ENCODE results near the gene EVX1. TPM values are rescaled to one million over a fixed set of nuclear protein-coding genes. Genes with fewer than 3 reads are reported as not detected.

Gene EVX1
- total RNA-seq, 1 experiment from 2014 or later = not detected

DNA sequence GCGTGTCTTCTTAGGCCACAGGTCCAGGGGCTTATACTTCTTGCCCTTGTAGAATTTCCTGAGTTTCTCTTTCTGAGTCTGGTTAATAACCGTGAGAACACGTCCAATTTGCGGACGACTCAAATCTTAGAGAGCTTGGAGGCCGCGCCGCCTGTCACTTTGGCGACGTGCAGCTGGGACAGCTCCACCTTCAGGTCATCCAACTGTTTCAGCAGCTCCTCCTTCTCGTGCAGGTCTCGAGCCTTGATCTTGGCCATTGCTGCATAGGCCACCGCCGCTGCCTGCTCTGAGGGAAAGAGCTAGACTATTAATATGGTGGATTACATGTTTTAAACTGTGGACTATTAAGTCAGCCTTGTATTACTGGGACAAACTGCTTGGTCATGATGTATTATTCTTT is 26.9 kb downstream of the EVX1 start:
- Histone ChIP-seq H3K36me3 (no peaks in the 10 kb centered on the region), H3K4me3 (no peak overlapping the region), H3K27ac (no peak overlapping the region), H3K9me3 (replicated peaks) (no peaks in the 10 kb centered on the region), H3K27me3 (replicated peaks) (no peaks in the 10 kb centered on the region), H3K4me1 (replicated peaks) (no peaks in the 10 kb centered on the region)
- no peak for DNase-seq (ENCODE audit: low read depth in 1 of 2, low spot score in 2 of 2)

DNA sequence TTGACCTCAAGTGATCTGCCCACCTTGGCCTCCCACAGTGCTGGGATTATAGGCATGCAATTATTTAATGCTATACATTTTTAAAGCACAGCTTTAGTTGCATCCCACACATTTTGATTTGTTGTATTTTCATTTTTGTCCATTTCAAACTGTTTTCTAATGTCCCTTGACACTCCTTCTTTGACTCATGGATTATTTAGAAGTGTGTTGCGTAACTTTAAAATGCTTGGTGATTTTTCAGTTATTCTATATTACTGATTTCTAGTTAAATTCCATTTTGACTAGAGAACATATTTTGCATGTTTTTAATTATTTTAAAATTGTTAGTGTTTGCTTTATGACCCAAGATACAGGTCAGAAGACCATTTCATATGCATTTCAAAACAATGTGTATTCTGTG is 28.8 kb downstream of the EVX1 start:
- DNase-seq (ENCODE audit: low read depth in 1 of 2, low spot score in 2 of 2) = no peak
- no peaks in the 10 kb centered on the region for H3K27me3 ChIP-seq (replicated peaks)
- no peak overlapping the region for H3K4me3 ChIP-seq
- H3K36me3 ChIP-seq = no peaks in the 10 kb centered on the region
- no peak overlapping the region for H3K27ac ChIP-seq
- no peaks in the 10 kb centered on the region for H3K9me3 ChIP-seq (replicated peaks)
- H3K4me1 ChIP-seq (replicated peaks) = no peaks in the 10 kb centered on the region

DNA sequence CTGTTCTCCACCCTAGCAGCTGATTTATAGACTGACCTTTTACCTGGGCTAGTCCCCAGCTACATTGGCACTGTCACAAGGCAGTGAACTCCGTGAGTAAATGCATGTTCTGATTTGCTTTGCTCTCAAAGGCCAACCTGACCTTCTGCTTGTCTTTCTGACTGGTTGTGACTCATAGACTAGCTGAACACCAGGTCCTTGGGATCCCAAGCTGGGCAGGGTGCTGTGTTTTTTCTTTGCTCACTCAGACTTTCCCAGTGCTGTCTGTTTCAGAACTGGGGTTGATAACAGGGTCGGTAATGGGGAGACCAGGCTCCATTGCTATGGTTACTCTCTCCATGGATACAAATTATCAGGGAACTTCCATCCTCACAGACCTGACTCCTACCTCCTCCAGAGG is 35.0 kb downstream of the EVX1 start:
- Histone ChIP-seq H3K4me3 (no peak overlapping the region), H3K9me3 (replicated peaks) (no peaks in the 10 kb centered on the region), H3K36me3 (no peaks in the 10 kb centered on the region), H3K27ac (no peak overlapping the region), H3K27me3 (replicated peaks) (no peaks in the 10 kb centered on the region), H3K4me1 (replicated peaks) (no peaks in the 10 kb centered on the region)
- DNase-seq (ENCODE audit: low read depth in 1 of 2, low spot score in 2 of 2) = no peak

DNA sequence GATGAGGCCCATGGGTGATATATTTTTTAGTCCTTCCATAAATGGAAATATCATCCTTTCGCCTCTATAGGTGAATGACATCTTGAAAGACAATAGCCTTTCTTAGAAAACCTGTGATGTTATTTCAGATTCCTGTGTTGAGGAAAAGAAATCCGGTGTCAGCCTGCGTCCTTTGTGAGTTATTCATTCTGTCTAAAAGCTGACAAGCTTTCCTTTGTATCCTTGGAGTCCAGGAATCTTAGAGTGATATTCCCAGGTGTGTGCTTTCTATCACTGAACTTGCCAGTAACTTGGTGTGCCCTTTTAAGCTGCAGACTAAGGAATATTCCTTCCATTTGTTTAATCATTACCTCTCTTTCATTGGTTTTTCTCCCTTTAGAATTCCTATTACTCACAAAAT is 41.0 kb downstream of the EVX1 start:
- Histone ChIP-seq H3K4me3 (no peak overlapping the region), H3K36me3 (no peaks in the 10 kb centered on the region), H3K4me1 (replicated peaks) (no peaks in the 10 kb centered on the region), H3K27ac (no peak overlapping the region), H3K9me3 (replicated peaks) (no peaks in the 10 kb centered on the region; the same call in 1 of the 2 replicates), H3K27me3 (replicated peaks) (no peaks in the 10 kb centered on the region)
- DNase-seq (ENCODE audit: low read depth in 1 of 2, low spot score in 2 of 2) = no peak

DNA sequence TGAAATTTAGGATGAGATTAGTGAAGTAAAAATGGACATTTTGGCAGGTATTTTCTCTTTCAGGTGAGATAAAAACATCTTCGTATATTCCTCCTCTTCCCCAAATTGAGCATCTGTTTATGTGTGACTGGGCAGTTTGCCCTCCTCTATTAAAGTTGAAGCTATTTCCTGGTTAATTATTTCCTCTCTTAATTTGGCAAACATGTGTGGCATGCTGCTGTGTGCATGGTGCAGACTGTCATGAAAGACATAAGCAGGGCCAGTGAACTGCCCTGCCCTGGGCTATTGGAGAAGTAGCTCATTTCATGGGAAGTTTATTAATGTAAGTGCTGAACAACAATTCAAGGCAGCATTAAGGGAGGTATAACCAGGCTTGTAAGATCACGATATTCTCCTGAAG is 52.6 kb downstream of the EVX1 start:
- Histone ChIP-seq H3K27me3 (replicated peaks) (no peaks in the 10 kb centered on the region), H3K9me3 (replicated peaks) (no peaks in the 10 kb centered on the region), H3K36me3 (no peaks in the 10 kb centered on the region), H3K4me1 (replicated peaks) (no peaks in the 10 kb centered on the region), H3K27ac (no peak overlapping the region), H3K4me3 (no peak overlapping the region)
- no peak for DNase-seq (ENCODE audit: low read depth in 1 of 2, low spot score in 2 of 2)

DNA sequence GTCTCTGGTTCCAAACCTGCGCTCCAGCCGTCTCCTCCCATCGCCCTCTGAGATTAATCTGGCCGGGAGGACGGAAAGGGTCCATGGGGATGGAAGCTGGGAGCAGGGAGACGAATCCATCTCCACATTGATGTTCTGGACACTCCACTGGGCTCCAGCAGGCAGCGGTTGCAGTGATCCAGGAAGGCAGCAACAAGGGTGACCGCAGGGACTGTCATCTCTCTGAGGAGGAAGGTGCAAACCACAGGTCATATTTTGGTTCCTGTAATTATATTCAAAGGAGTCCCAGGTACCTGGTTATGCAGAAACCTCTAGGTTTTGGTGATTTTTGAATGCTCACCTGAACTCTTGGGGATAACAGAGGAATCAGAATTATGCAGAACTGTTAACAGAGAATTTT is 54.8 kb downstream of the EVX1 start:
- Histone ChIP-seq H3K4me3 (no peak overlapping the region), H3K27me3 (replicated peaks) (peaks cover 8% of the 10 kb centered on the region; the same call in 1 of the 2 replicates), H3K4me1 (replicated peaks) (no peaks in the 10 kb centered on the region), H3K27ac (no peak overlapping the region), H3K9me3 (replicated peaks) (no peaks in the 10 kb centered on the region), H3K36me3 (no peaks in the 10 kb centered on the region)
- DNase-seq (ENCODE audit: low read depth in 1 of 2, low spot score in 2 of 2) = no peak

Other genes with a start within 250 kb of the EVX1 start
- 2.0 and 5.8 TPM in 2 replicates for gene HOXA1, start 146.8 kb upstream of the EVX1 start, total RNA-seq (2014; rRNA removed; shearing (Covaris generic))
- gene HOXA2, start 140.1 kb upstream of the EVX1 start, total RNA-seq (2014; rRNA removed; shearing (Covaris generic)) = 0.47 and 2.3 TPM in 2 replicates
- gene HOXA4, start 112.0 kb upstream of the EVX1 start, total RNA-seq (2014; rRNA removed; shearing (Covaris generic)) = 0.58 TPM in 1 of 2 replicates, not detected in the other
- gene HOXA5, start 99.1 kb upstream of the EVX1 start, total RNA-seq (2014; rRNA removed; shearing (Covaris generic)) = 0.79 and 0.81 TPM in 2 replicates
- gene HOXA6, start 95.0 kb upstream of the EVX1 start, total RNA-seq (2014; rRNA removed; shearing (Covaris generic)) = 0.79 TPM in 1 of 2 replicates, not detected in the other
- 0.13 and 1.8 TPM in 2 replicates for gene HOXA3, start 90.2 kb upstream of the EVX1 start, total RNA-seq (2014; rRNA removed; shearing (Covaris generic))
- 0.09 and 2.9 TPM in 2 replicates for gene HOXA7, start 86.1 kb upstream of the EVX1 start, total RNA-seq (2014; rRNA removed; shearing (Covaris generic))
- 7.0 and 16.3 TPM in 2 replicates for gene HOXA9, start 77.3 kb upstream of the EVX1 start, total RNA-seq (2014; rRNA removed; shearing (Covaris generic))
- 8.6 and 15.5 TPM in 2 replicates for gene HOXA10, start 68.5 kb upstream of the EVX1 start, total RNA-seq (2014; rRNA removed; shearing (Covaris generic))
- gene HOXA11, start 57.6 kb upstream of the EVX1 start, total RNA-seq (2014; rRNA removed; shearing (Covaris generic)) = 4.4 and 5.9 TPM in 2 replicates
- gene HOXA13, start 42.7 kb upstream of the EVX1 start, total RNA-seq (2014; rRNA removed; shearing (Covaris generic)) = 1.7 and 2.5 TPM in 2 replicates